ENCODE data around the gene TECPR1.
"Not testable (repeated sequence)": the region's sequence is repeated elsewhere in the genome, so short reads cannot be mapped to it uniquely, and the experiment has no call there.

Gene TECPR1

DNA sequence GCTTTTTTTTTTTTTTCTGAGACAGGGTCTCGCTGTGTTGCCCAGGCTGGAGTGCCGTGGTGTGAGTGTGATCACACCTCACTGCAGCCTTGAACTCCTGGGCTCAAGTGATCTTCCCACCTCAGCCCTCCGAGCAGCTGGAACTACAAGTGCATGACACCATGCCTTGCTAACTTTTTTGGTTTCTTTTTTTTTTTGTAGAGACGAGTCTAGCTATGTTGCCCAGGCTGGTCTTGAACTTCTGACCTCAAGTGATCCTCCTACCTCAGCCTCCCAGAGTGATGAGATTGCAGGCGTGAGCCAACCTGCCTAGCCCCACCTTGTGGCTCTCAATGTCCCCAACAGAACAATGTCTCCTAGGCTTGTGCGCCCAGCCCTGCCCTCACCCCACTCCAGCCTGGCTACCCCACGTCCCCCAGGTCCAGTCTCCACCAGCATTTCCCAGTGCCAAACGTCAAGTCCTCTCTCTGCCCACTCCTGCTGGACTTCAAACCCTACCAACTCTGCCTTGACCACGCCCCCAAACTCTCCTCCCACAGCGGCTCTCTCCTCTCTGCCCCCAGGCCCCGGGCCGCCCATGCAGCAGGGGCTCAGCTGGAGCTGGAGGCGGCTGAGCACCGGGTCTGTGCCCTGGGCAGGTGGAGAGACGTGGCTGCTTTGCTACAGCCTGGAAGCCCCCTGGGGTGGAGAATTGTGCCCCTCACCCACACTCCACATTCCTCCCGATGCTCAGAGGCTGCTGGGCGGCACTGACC lies 21.9 kb downstream of the TECPR1 start:
- H3K27me3 Mint-ChIP-seq, result no peaks in the 10 kb centered on the region
- no peak overlapping the region for H3K4me3 Mint-ChIP-seq
- H3K4me1 Mint-ChIP-seq (ENCODE audit: low read depth), result no peaks in the 10 kb centered on the region
- no peak overlapping the region for H3K27ac Mint-ChIP-seq
- peaks cover 23% of the 10 kb centered on the region for H3K36me3 Mint-ChIP-seq (ENCODE audit: low read depth)
- no peaks in the 10 kb centered on the region for H3K9me3 Mint-ChIP-seq

DNA sequence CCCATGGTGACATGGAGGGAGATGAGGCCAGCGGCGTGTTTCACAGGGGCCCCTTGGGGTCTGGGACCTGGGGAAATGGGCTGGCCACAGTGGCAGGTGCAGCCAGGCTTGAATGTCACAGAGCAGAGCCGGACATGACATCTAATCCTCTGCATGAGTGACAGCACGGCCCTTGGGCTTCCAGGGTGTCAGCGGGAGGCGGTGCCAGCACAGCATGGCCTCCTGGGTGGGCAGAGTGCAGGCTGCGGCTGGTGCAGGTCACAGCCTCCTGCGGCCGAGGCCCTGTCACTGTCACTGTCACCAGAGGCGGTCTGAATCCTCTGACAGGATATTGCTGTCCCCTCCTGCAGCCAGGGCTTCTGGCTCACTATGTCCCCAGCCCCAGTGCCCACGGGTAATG lies 22.6 kb downstream of the TECPR1 start:
- peaks cover 22% of the 10 kb centered on the region for H3K36me3 Mint-ChIP-seq (ENCODE audit: low read depth)
- no peaks in the 10 kb centered on the region for H3K9me3 Mint-ChIP-seq
- H3K4me1 Mint-ChIP-seq (ENCODE audit: low read depth), result no peaks in the 10 kb centered on the region
- H3K4me3 Mint-ChIP-seq, result no peak overlapping the region
- H3K27me3 Mint-ChIP-seq, result no peaks in the 10 kb centered on the region
- no peak overlapping the region for H3K27ac Mint-ChIP-seq

DNA sequence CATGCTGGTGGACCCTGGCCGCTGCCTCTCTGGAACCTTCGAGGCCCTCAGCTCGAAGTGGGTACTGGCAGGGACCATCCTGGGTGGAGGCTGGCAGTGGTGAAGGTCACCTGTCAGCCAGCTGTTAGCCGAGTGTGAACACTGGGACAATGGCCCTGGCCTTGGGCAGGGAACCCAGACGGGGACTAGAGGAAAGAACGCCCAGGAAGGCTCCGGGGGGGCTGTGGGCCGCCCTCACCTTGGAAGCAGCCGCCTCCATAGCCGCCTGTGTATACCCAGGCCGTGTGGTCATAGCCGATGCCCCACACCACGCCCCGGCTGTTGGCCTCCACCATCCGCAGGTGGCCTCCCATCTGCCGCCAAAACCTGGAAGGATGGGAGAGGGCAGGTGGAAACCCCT lies 23.2 kb downstream of the TECPR1 start:
- peaks cover 20% of the 10 kb centered on the region for H3K36me3 Mint-ChIP-seq (ENCODE audit: low read depth)
- no peaks in the 10 kb centered on the region for H3K4me1 Mint-ChIP-seq (ENCODE audit: low read depth)
- H3K9me3 Mint-ChIP-seq, result no peaks in the 10 kb centered on the region
- H3K4me3 Mint-ChIP-seq, result no peak overlapping the region
- no peak overlapping the region for H3K27ac Mint-ChIP-seq
- H3K27me3 Mint-ChIP-seq, result no peaks in the 10 kb centered on the region

DNA sequence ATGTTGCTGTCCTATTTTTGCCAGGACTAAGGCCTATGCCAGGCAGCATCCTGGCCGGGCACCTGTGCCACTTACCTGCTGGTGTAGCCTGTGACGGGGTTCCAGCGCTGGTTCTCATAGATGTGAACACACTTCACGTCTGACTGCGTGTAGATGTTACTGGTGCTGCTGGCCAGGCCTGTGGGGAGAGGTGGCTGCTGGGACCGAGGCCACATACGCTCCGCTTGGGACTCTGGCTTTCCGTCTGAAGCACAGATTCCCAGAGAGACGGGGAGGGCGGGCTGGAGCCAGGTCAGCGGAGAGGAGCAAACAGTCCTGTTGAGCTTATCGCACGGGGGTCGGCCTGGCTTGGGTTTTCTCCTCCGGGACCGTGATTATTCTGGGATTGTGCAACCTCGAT lies 24.1 kb downstream of the TECPR1 start:
- H3K27ac Mint-ChIP-seq, result no peak overlapping the region
- no peaks in the 10 kb centered on the region for H3K27me3 Mint-ChIP-seq
- H3K4me3 Mint-ChIP-seq, result no peak overlapping the region
- H3K36me3 Mint-ChIP-seq (ENCODE audit: low read depth), result peaks cover 20% of the 10 kb centered on the region
- H3K4me1 Mint-ChIP-seq (ENCODE audit: low read depth), result no peaks in the 10 kb centered on the region
- no peaks in the 10 kb centered on the region for H3K9me3 Mint-ChIP-seq

DNA sequence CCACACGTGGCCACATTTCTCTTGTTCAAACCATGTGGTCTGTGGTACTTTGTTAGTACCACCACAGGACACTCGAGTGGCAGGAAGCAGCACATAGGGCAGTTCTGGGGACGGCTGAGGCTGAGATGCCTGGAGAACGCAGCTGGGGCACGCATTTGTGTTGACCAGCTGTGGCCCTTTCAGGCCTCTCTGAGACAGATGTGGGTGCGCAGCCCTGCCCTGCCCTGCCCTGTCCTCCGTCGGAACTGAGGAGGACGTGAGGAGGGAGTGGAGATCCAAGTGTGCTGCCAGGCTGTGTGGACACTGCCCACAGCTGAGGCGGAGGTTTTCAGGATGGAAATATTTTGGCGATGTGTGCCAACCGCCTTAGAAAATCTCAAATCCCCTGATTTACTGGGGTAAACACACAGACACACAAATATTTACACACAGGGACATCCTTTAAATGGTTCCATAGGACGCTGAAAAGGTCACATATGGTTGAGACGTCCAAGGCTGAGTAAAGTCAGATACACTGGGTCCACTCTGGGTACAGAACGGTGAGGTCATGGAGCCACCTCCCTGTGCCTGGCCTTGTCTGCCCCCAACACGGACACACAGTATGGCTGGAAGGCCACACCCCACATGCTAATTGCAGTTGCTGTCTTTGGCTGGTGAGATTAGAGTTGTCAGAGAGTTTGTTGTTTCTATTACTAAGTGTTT lies 26.0 kb downstream of the TECPR1 start:
- no peak overlapping the region for H3K27ac Mint-ChIP-seq

DNA sequence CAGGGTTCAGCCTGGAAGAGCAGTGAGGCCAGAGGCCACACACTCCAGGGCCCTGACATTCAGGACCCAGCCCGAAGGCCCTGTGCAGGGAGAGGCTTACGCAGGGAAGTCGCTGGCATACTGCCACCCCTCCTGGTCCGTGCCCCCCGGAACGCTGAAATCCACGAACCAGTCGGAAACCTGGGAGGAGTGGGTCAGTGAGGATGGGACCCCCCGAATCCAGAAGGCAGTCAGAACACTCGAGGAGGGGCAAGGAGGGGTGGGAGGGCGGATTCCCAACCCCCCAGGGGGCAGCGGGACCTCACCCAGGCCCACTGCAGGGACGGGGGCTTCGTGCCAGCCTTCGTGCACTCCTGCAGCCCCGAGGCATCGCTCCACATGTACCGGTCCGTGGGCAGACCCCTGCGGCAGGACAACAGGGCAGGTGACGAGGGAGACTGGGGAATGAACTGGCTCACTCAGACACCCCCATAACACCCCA lies 27.3 kb downstream of the TECPR1 start:
- Mint-ChIP-seq H3K27me3 (no peaks in the 10 kb centered on the region), H3K27ac (no peak overlapping the region), H3K36me3 (ENCODE audit: low read depth) (peaks cover 18% of the 10 kb centered on the region), H3K9me3 (no peaks in the 10 kb centered on the region), H3K4me3 (no peak overlapping the region), H3K4me1 (ENCODE audit: low read depth) (no peaks in the 10 kb centered on the region)

More for the DNA sequence above, 26.0 kb downstream of the TECPR1 start:
- H3K27me3 Mint-ChIP-seq, result no peaks in the 10 kb centered on the region
- H3K36me3 Mint-ChIP-seq (ENCODE audit: low read depth), result peaks cover 20% of the 10 kb centered on the region
- H3K4me3 Mint-ChIP-seq, result no peak overlapping the region
- H3K4me1 Mint-ChIP-seq (ENCODE audit: low read depth), result no peaks in the 10 kb centered on the region
- H3K9me3 Mint-ChIP-seq, result no peaks in the 10 kb centered on the region

DNA sequence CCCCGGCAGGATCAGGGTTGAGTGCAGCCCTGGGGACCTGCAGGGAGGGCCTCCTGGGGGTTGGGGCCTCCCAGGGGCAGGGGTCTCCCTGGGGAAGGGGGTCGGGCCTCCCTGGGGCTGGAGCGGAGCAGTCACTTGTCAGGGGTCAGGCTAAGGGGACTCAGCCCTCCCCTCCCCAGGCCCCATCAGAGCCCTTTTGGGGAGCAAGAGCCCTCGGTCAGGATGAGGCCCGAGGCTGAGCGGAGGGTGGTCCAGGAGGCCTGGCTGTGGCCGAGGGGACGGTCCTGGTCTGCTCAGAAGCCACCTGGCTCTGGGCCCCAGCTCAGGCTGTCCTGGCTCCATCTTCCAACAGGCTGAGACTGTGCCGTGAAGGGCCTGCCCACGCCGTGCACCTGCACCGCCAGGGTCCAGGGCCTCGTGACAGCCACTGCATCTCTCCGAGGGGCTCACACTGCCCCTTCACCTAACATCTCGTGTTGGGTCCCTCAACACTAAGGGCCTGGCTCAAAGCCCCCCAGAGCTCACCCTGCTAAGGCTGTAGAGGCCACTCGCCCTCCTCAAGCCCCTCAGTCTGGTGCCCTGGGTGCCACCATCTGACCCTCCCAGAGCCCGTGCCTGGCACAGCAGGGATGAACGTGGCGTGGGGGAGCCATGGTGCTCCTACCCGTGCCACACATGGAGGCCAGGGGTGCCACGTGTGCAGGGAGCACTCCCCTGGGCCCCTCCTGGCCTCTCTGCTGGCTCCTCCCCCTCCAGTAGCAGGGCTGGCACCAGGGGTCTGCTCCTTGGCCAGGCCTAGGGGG lies 27.9 kb downstream of the TECPR1 start:
- peaks cover 5% of the 10 kb centered on the region for H3K4me1 Mint-ChIP-seq (ENCODE audit: low read depth)
- H3K4me3 Mint-ChIP-seq, result no peak overlapping the region
- no peaks in the 10 kb centered on the region for H3K9me3 Mint-ChIP-seq
- peaks cover 24% of the 10 kb centered on the region for H3K36me3 Mint-ChIP-seq (ENCODE audit: low read depth)
- H3K27me3 Mint-ChIP-seq, result no peaks in the 10 kb centered on the region
- no peak overlapping the region for H3K27ac Mint-ChIP-seq

DNA sequence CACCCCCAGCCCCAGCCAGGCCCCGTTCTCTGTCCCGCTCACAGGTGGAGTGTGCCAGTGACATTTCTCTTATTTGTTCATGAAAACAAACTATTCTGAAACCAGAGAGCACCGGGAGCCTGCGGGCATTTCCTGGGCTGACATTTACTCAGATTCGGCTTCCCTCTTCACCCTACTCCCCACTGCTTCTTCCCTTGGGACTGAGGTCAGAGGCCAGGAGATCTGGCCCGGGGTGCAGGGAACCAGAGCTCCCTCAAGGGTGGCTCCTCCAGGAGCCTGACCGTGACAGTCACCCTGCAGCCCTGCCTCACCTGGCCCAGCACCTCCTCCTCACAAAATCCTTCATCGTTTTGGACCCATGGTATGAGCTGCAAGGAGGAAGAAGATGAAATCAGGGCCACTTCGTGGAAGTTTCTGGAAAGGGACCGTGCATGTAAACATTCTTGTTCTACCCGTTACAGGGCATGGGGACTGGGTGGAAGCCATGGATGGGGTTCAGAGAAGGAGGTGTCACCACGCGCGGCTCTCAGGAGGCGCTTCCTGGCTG lies 28.6 kb downstream of the TECPR1 start:
- Mint-ChIP-seq H3K4me3 (no peak overlapping the region), H3K27ac (no peak overlapping the region), H3K4me1 (ENCODE audit: low read depth) (peaks cover 11% of the 10 kb centered on the region), H3K27me3 (no peaks in the 10 kb centered on the region), H3K9me3 (no peaks in the 10 kb centered on the region), H3K36me3 (ENCODE audit: low read depth) (peaks cover 26% of the 10 kb centered on the region)

DNA sequence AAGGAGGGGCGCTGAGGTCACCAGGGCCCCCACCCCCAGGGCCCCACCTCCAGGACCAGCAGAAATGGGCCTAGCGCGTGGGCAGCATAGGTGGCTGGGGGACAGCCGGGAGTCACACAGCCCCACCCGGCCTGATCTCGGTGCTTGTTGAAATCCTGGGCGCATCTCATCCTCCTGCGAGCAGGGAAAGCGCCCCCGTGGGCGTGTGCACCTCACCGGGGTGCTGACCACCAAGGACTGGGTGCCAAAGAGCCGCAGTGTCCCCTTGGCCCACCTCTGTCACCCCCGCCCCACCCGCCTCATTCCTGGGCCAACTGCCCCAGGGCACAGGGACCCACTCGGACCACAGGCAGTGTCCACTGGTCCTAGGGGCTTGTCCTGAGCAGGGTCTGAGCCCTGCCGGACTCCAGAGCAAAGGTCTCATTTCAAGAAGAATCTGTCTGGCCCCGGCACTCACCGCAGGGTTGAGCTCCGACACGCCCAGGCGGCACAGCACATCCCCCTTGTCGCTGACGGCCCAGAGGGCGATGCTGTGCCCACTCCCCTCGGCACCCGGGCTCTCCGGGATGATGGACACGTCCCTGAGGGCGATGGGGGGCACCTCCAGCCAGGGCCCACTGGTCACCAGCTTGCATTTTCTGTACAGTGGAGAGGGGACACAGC lies 29.4 kb downstream of the TECPR1 start:
- Mint-ChIP-seq H3K9me3 (no peaks in the 10 kb centered on the region), H3K27ac (no peak overlapping the region), H3K4me3 (no peak overlapping the region), H3K36me3 (ENCODE audit: low read depth) (peaks cover 26% of the 10 kb centered on the region), H3K4me1 (ENCODE audit: low read depth) (peaks cover 15% of the 10 kb centered on the region), H3K27me3 (no peaks in the 10 kb centered on the region)

DNA sequence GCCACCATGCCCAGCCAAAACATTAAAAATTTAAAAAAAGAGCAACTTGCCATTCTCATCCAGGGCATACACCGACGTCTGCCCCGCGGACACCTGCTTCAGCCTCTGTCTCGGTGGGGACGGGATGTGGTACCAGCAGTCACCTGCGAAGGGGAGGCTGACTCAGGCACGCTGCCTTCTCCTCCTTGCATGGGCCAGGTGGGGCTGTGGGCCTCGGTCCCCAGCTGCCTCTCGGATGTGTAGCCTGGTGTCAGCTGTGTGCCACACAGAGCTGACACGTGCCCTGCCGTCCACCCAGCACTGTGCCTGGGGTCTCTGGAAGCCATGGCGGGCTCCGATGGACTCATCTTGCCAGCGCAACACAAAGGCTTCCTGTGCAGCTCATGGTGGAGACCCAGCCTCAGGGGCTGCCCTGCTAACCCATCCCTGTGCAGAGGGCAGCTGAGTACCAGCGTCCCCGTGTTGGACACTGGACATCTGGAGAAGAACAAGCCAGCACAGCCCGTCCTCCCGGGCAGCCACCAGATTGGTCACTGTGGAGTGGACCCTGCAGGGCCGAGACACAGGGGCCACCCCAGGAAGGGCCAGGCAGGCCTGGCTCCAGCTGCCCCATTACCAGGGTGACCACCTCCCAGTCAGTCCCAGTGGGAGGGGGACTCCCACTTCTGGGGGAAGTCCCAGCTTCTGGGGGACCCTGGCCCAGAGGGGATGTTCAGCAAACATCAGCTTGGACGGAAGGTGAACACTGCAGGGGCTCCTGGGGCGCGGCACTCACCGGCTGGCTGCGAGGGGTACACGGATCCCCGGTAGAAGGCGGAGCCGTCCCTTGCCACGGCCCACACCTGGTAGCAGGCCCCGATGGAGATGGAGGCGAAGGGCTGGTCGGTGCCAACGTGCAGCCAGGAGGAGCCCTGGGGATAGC lies 30.2 kb downstream of the TECPR1 start:
- Mint-ChIP-seq H3K4me1 (ENCODE audit: low read depth) (peaks cover 15% of the 10 kb centered on the region), H3K9me3 (no peaks in the 10 kb centered on the region), H3K4me3 (no peak overlapping the region), H3K36me3 (ENCODE audit: low read depth) (peaks cover 22% of the 10 kb centered on the region), H3K27me3 (no peaks in the 10 kb centered on the region), H3K27ac (no peak overlapping the region)

DNA sequence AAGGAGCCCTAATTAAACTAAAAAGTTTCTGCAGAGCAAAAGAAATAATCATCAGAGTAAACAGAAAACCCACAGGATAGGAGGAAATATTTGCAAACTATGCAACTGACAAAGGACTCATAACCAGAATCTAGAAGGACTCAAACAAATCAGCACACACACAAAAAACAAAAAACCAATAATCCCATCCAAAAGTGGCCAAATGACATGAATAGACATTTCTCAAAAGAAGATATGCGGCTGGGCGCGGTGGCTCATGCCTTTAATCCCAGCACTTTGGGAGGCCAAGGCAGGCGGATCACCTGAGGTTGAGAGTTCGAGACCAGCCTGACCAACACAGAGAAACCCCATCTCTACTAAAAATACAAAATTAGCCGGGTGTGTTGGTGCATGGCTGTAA lies 32.6 kb downstream of the TECPR1 start:
- not testable (repeated sequence) for H3K9me3 Mint-ChIP-seq, H3K27ac Mint-ChIP-seq, H3K4me3 Mint-ChIP-seq

DNA sequence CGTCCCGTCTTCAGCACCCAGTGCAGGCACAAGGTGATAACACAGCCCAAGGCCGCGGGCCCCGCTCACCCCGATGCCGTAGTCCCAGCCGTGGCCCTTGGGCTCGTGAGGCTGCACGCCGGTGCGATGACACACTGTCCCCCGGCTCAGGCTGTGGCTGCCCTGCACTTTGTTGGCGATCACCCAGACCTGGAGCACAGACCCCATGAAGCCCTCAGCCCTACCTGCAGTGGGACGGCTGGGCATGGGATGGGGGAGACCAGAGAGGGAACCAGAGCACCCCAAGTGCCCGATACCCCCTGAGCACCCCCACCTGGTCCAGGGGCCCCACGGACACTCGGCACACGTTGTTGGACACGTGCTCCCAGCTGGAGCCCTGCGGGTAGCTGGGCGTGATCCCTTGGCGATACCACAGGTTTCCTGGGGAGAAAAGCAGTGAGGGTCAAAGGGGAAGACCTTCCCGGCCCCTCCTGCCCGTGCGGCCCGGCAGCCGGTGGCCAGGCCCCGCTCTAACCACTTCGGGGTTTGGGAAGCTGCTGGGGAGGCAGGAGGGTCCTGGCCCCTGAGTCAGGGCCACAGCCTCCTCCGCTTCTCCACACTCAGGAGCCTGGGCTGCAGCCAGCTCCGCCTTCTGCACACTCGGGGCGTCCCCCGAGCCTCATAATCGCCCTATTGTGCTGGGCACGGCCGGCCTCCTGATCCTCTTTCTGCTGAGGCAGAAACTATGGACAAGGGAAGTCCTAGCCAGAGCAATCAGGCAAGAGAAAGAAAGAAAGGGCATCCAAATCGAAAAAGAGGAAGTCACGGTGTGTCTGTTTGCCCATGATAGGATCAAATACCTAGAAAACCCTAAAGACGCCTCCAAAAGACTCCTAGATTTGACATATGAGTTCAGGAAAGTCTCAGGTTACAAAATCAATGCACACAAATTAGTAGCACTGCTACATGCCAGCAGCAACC lies 34.1 kb downstream of the TECPR1 start:
- no peak overlapping the region for H3K4me3 Mint-ChIP-seq
- no peaks in the 10 kb centered on the region for H3K9me3 Mint-ChIP-seq
- no peaks in the 10 kb centered on the region for H3K27me3 Mint-ChIP-seq
- H3K4me1 Mint-ChIP-seq (ENCODE audit: low read depth), result peaks cover 15% of the 10 kb centered on the region
- H3K36me3 Mint-ChIP-seq (ENCODE audit: low read depth), result peaks cover 10% of the 10 kb centered on the region
- peak overlapping the region; percentile 38 for H3K27ac Mint-ChIP-seq

More for the DNA sequence above, 32.6 kb downstream of the TECPR1 start:
- H3K4me1 Mint-ChIP-seq (ENCODE audit: low read depth), result peaks cover 15% of the 10 kb centered on the region
- not testable (repeated sequence) for H3K27me3 Mint-ChIP-seq; H3K36me3 Mint-ChIP-seq (ENCODE audit: low read depth)
